Measurements from ENCODE around the gene HPS6.
"Not testable (repeated sequence)": the region's sequence is repeated elsewhere in the genome, so short reads cannot be mapped to it uniquely, and the experiment has no call there.

HPS6 gene

GRCh38 chr10:102046095-102046494, 19.1 kb upstream of the HPS6 start:
- no peak overlapping the region for H3K4me3 ChIP-seq (ENCODE audit: low read depth in 1 of 2, low read length in 2 of 2)
- H3K79me2 ChIP-seq (ENCODE audit: insufficient read depth, low read length) = peaks cover 93% of the 10 kb centered on the region
- H3K4me2 ChIP-seq (ENCODE audit: insufficient read depth, low read length) = no peak overlapping the region
- no peak overlapping the region for H3K27ac ChIP-seq (ENCODE audit: low read length)
- no peaks in the 10 kb centered on the region for H3K9me3 ChIP-seq (ENCODE audit: insufficient read depth, low read length, severe bottlenecking)
- TF ChIP-seq EZH2 (IDR thresholded peaks at IDR 0.05; ENCODE audit: borderline replicate concordance, low read depth, low read length, severe bottlenecking) = no peak
- ATAC-seq (ENCODE audit: insufficient read depth, low read depth) (no peak), DNase-seq (no peak)
- no peak overlapping the region for H2AFZ ChIP-seq (ENCODE audit: low read depth, low read length)
- H3K27me3 ChIP-seq (ENCODE audit: insufficient read depth, low read length, poor library complexity) = no peaks in the 10 kb centered on the region
- no peaks in the 10 kb centered on the region for H3K36me3 ChIP-seq (ENCODE audit: insufficient read depth, low read length)
- peaks cover 19% of the 10 kb centered on the region; the same call in 1 of the 2 replicates for H4K20me1 ChIP-seq (ENCODE audit: insufficient read depth, low read length)
- no peak overlapping the region for H3K9ac ChIP-seq (ENCODE audit: low read depth, low read length)
- H3K4me1 ChIP-seq (ENCODE audit: insufficient read depth, low read length) = no peaks in the 10 kb centered on the region

GRCh38 chr10:102054881-102055646, 10.1 kb upstream of the HPS6 start:
- Histone ChIP-seq H2AFZ (ENCODE audit: low read depth, low read length) (peak overlapping the region; percentile 84), H3K9ac (ENCODE audit: low read depth, low read length) (peak overlapping the region; percentile 76), H3K27ac (ENCODE audit: low read length) (peak overlapping the region; percentile 91), H3K4me3 (ENCODE audit: low read depth in 1 of 2, low read length in 2 of 2) (peak overlapping the region; percentile 63 to 68), H3K79me2 (ENCODE audit: insufficient read depth, low read length) (peaks cover 58% of the 10 kb centered on the region), H3K4me2 (ENCODE audit: insufficient read depth, low read length) (peak overlapping the region; percentile 92), H4K20me1 (ENCODE audit: insufficient read depth, low read length) (peaks cover 11% of the 10 kb centered on the region; the same call in 1 of the 2 replicates), H3K4me1 (ENCODE audit: insufficient read depth, low read length) (peaks cover 39% of the 10 kb centered on the region)
- not testable (repeated sequence) for DNase-seq; H3K27me3 ChIP-seq (ENCODE audit: insufficient read depth, low read length, poor library complexity); H3K36me3 ChIP-seq (ENCODE audit: insufficient read depth, low read length); H3K9me3 ChIP-seq (ENCODE audit: insufficient read depth, low read length, severe bottlenecking); ATAC-seq (ENCODE audit: insufficient read depth, low read depth)

GRCh38 chr10:102055647-102056419, 9.3 kb upstream of the HPS6 start, which contains the start of gene ARMH3:
TSS of gene ARMH3 (minus strand) at chr10:102056173. CDS start at chr10:102040114, 16,059 bp downstream.
- Histone ChIP-seq H3K79me2 (ENCODE audit: insufficient read depth, low read length) (peaks cover 51% of the 10 kb centered on the region), H4K20me1 (ENCODE audit: insufficient read depth, low read length) (peaks cover 11% of the 10 kb centered on the region; the same call in 1 of the 2 replicates), H3K27ac (ENCODE audit: low read length) (peak within 1 kb of the TSS; percentile 91)

GRCh38 chr10:102059987-102060386, 5.2 kb upstream of the HPS6 start:
- no peaks in the 10 kb centered on the region for H3K9me3 ChIP-seq (ENCODE audit: insufficient read depth, low read length, severe bottlenecking)
- ATAC-seq (ENCODE audit: insufficient read depth, low read depth) (no peak), DNase-seq (no peak)
- H3K9ac ChIP-seq (ENCODE audit: low read depth, low read length) = no peak overlapping the region
- no peak overlapping the region for H2AFZ ChIP-seq (ENCODE audit: low read depth, low read length)
- no peaks in the 10 kb centered on the region; the same call in 1 of the 2 replicates for H3K36me3 ChIP-seq (ENCODE audit: insufficient read depth, low read length)
- H3K4me3 ChIP-seq (ENCODE audit: low read depth in 1 of 2, low read length in 2 of 2) = no peak overlapping the region
- H3K4me2 ChIP-seq (ENCODE audit: insufficient read depth, low read length) = no peak overlapping the region
- H4K20me1 ChIP-seq (ENCODE audit: insufficient read depth, low read length) = peaks cover 4% of the 10 kb centered on the region; the same call in 1 of the 2 replicates
- peaks cover 10% of the 10 kb centered on the region for H3K79me2 ChIP-seq (ENCODE audit: insufficient read depth, low read length)
- peaks cover 22% of the 10 kb centered on the region for H3K4me1 ChIP-seq (ENCODE audit: insufficient read depth, low read length)
- H3K27me3 ChIP-seq (ENCODE audit: insufficient read depth, low read length, poor library complexity) = no peaks in the 10 kb centered on the region
- H3K27ac ChIP-seq (ENCODE audit: low read length) = no peak overlapping the region
- TF ChIP-seq EZH2 (IDR thresholded peaks at IDR 0.05; ENCODE audit: borderline replicate concordance, low read depth, low read length, severe bottlenecking) (no peak), CTCF (IDR thresholded peaks at IDR 0.05; ENCODE audit: borderline replicate concordance, extremely low read depth, low read length, poor library complexity, severe bottlenecking) (no peak)

More at GRCh38 chr10:102055647-102056419, 9.3 kb upstream of the HPS6 start, which contains the start of gene ARMH3:
- peak within 1 kb of the TSS; percentile 92 for H3K4me2 ChIP-seq (ENCODE audit: insufficient read depth, low read length)
- peak within 1 kb of the TSS; percentile 99 for H2AFZ ChIP-seq (ENCODE audit: low read depth, low read length)
- peak within 1 kb of the TSS; percentile 63 to 68 for H3K4me3 ChIP-seq (ENCODE audit: low read depth in 1 of 2, low read length in 2 of 2)
- peaks cover 39% of the 10 kb centered on the region for H3K4me1 ChIP-seq (ENCODE audit: insufficient read depth, low read length)
- peak; percentile 98 for ATAC-seq (ENCODE audit: insufficient read depth, low read depth)
- H3K36me3 ChIP-seq (ENCODE audit: insufficient read depth, low read length) = no peaks in the 10 kb centered on the region; the same call in 1 of the 2 replicates
- TF ChIP-seq CTCF (IDR thresholded peaks at IDR 0.05; ENCODE audit: borderline replicate concordance, extremely low read depth, low read length, poor library complexity, severe bottlenecking) (no peak), EZH2 (IDR thresholded peaks at IDR 0.05; ENCODE audit: borderline replicate concordance, low read depth, low read length, severe bottlenecking) (no peak)
- no peaks in the 10 kb centered on the region for H3K27me3 ChIP-seq (ENCODE audit: insufficient read depth, low read length, poor library complexity)
- H3K9ac ChIP-seq (ENCODE audit: low read depth, low read length) = peak within 1 kb of the TSS; percentile 76
- DNase-seq = peak; percentile 96
- H3K9me3 ChIP-seq (ENCODE audit: insufficient read depth, low read length, severe bottlenecking) = no peaks in the 10 kb centered on the region
